Measurements from ENCODE around the gene ROPN1. TPM values are rescaled to one million over a fixed set of nuclear protein-coding genes. Genes with fewer than 3 reads are reported as not detected.
"Not testable (repeated sequence)": the region's sequence is repeated elsewhere in the genome, so short reads cannot be mapped to it uniquely, and the experiment has no call there.

The ROPN1 gene
- total RNA-seq, 2 experiments from 2014 or later = not detected

DNA sequence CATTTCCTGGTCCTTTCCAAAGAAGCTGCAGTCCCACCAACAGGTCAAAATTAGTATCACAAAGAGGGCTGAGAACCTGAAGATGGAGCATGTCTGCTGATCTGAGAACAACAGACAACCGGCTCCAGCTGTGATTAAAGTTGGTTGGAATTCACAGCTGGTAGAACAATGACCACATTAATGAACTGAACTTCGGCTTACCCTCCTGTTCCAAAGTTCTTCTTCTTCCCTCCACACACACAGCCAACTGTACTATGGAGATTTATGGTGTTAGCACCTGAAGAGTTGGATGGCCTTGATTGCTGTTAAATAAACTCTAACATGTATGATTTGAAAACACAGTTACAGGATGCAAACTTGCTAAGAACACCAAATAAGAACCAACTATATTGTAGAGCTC is 27.4 kb upstream of the ROPN1 start:
- ATAC-seq = no peak
- Mint-ChIP-seq H3K4me1 (no peaks in the 10 kb centered on the region), H3K27me3 (peaks cover 41% of the 10 kb centered on the region), H3K27ac (no peak overlapping the region), H3K4me3 (no peak overlapping the region), H3K36me3 (no peaks in the 10 kb centered on the region), H3K9me3 (ENCODE audit: low read depth) (no peaks in the 10 kb centered on the region)
- no peak for DNase-seq
- CTCF ChIA-PET = no interaction called here

- CTCF ChIA-PET = interaction anchor here (1.0 kb wide), 1 partner anchor 62 kb away, joined by 3 read pairs; no protein-coding TSS in a partner anchor
- H3K36me3 Mint-ChIP-seq; H3K27ac Mint-ChIP-seq; ATAC-seq; DNase-seq; H3K4me1 Mint-ChIP-seq; H3K4me3 Mint-ChIP-seq; H3K9me3 Mint-ChIP-seq (ENCODE audit: low read depth): not testable (repeated sequence)
- peaks cover 45% of the 10 kb centered on the region for H3K27me3 Mint-ChIP-seq
Observed at GRCh38 chr3:124017502-124017901, 25.6 kb upstream of the ROPN1 start.

- H3K27me3 Mint-ChIP-seq = peaks cover 50% of the 10 kb centered on the region
- CTCF ChIA-PET = interaction anchor here (1.0 kb wide), 1 partner anchor 63 kb away, joined by 3 read pairs; no protein-coding TSS in a partner anchor
- ATAC-seq = not testable (repeated sequence)
Observed at GRCh38 chr3:124016483-124016882, 24.6 kb upstream of the ROPN1 start.

GRCh38 chr3:124014366-124014942 is 22.5 kb upstream of the ROPN1 start:
- Mint-ChIP-seq H3K27ac (no peak overlapping the region), H3K4me1 (no peaks in the 10 kb centered on the region), H3K27me3 (peaks cover 47% of the 10 kb centered on the region), H3K9me3 (ENCODE audit: low read depth) (no peaks in the 10 kb centered on the region), H3K36me3 (no peaks in the 10 kb centered on the region), H3K4me3 (no peak overlapping the region)
- ATAC-seq = no peak
- CTCF ChIA-PET = no interaction called here
- no peak for DNase-seq

More at GRCh38 chr3:124016483-124016882, 24.6 kb upstream of the ROPN1 start:
- DNase-seq; H3K36me3 Mint-ChIP-seq; H3K27ac Mint-ChIP-seq; H3K4me3 Mint-ChIP-seq; H3K9me3 Mint-ChIP-seq (ENCODE audit: low read depth); H3K4me1 Mint-ChIP-seq: not testable (repeated sequence)

- DNase-seq; ATAC-seq; H3K9me3 Mint-ChIP-seq (ENCODE audit: low read depth); H3K4me3 Mint-ChIP-seq; CTCF ChIA-PET; H3K36me3 Mint-ChIP-seq; H3K27ac Mint-ChIP-seq; H3K4me1 Mint-ChIP-seq: not testable (repeated sequence)
- peaks cover 55% of the 10 kb centered on the region for H3K27me3 Mint-ChIP-seq
Observed at GRCh38 chr3:124008321-124008720, 16.4 kb upstream of the ROPN1 start.

DNA sequence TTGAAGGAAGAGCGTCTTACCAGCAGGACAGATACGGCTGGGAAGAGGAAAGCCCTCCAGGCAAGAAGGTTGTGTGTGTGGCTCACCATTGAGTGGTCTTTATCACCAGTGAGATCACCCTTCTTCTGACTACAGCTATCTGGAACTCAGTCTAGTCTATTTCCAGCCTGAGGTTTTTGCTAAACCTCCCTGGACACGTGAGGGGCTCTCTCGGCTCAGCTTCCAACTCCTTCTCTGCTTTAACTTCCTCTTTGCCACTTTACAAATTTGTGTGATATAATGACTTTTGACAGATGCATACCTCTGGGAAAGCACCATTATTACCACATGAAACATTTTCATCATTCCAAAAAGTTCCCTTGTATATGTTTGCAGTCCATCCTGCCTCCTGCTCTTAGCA is 15.3 kb upstream of the ROPN1 start:
- Mint-ChIP-seq H3K9me3 (ENCODE audit: low read depth) (no peaks in the 10 kb centered on the region), H3K36me3 (no peaks in the 10 kb centered on the region), H3K4me3 (no peak overlapping the region), H3K27me3 (peaks cover 55% of the 10 kb centered on the region), H3K27ac (no peak overlapping the region), H3K4me1 (no peaks in the 10 kb centered on the region)
- no peak for ATAC-seq
- CTCF ChIA-PET = no interaction called here
- DNase-seq = no peak

- peaks cover 66% of the 10 kb centered on the region for H3K27me3 Mint-ChIP-seq
- CTCF ChIA-PET; H3K36me3 Mint-ChIP-seq; H3K9me3 Mint-ChIP-seq (ENCODE audit: low read depth); ATAC-seq; H3K4me1 Mint-ChIP-seq; H3K4me3 Mint-ChIP-seq; H3K27ac Mint-ChIP-seq; DNase-seq: not testable (repeated sequence)
Observed at GRCh38 chr3:124002405-124003079, 10.6 kb upstream of the ROPN1 start.

- H3K4me3 Mint-ChIP-seq; H3K36me3 Mint-ChIP-seq; ATAC-seq; CTCF ChIA-PET; H3K4me1 Mint-ChIP-seq; H3K27ac Mint-ChIP-seq; H3K9me3 Mint-ChIP-seq (ENCODE audit: low read depth); DNase-seq: not testable (repeated sequence)
- H3K27me3 Mint-ChIP-seq = peaks cover 57% of the 10 kb centered on the region
Observed at GRCh38 chr3:124001366-124001765, 9.4 kb upstream of the ROPN1 start.

DNA sequence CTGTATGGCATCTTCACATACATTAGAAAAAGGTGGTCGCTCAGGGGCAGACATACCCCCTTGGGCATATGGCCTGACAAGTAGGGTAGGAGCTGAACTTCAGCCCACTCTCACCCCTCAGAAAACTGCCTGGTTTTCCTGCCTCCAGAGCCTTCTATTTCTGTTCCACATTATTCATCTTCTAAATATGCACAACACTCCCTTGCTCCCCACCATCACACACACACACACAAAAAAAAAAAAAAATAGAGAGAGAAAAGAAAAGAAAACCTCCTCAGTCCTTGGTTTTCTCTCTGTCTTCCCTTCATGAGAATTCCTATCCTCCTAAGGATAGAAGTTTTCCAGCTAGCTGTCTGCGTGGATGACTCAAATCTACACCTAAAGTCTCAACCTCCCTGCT is 5.6 kb upstream of the ROPN1 start:
- CTCF ChIA-PET = no interaction called here
- no peak overlapping the region for H3K27ac Mint-ChIP-seq
- no peaks in the 10 kb centered on the region for H3K4me1 Mint-ChIP-seq
- H3K9me3 Mint-ChIP-seq (ENCODE audit: low read depth) = no peaks in the 10 kb centered on the region
- H3K36me3 Mint-ChIP-seq = no peaks in the 10 kb centered on the region
- DNase-seq = no peak
- ATAC-seq = no peak
- no peak overlapping the region for H3K4me3 Mint-ChIP-seq
- H3K27me3 Mint-ChIP-seq = peaks cover 29% of the 10 kb centered on the region

DNA sequence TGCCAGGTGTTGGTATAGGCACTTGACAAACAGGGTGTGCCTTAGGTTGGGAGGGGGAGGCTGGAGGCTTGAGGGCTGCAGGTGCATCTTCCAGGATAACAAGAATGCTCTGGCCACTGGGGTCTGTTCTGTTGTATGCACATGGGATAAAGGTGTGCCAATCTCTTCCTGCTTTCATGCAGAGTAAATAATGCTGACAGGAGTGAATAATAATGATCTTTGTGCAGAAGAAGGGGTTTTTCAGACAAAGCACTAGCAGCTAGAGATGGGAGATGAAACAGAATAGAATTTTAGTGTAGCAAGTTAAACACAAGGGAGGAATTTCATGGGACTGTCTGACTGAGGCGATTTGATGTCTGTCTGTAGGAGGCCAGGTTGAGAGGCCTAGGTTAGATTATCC is 1.9 kb upstream of the ROPN1 start:
- Mint-ChIP-seq H3K9me3 (ENCODE audit: low read depth) (no peaks in the 10 kb centered on the region), H3K27ac (no peak overlapping the region), H3K27me3 (peaks cover 37% of the 10 kb centered on the region), H3K4me1 (no peaks in the 10 kb centered on the region), H3K36me3 (no peaks in the 10 kb centered on the region), H3K4me3 (no peak overlapping the region)
- DNase-seq (no peak), ATAC-seq (no peak)
- CTCF ChIA-PET = interaction anchor here (0.8 kb wide), 1 partner anchor 65 kb away, joined by 4 read pairs; no protein-coding TSS in a partner anchor

DNA sequence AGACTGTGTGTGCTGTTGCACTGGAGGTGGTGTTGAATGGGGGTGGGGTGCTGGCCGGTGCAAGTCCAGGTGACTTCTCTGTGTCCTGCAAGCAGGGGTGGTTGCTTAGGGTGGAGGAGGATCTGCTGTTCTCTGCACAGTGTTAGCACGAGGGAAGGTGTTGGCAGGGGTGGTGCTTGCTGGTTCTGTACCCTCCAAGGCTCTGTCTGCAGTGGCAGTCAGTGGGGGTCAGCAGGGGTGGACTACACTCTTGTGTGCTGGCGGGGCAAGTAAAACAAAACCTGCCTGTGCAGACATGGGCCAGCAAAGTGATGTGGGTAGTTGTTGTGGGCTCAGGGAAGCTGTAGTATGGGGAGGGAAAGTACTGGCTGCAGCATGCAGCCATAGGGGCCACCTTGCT is 5.5 kb downstream of the ROPN1 start:
- CTCF ChIA-PET = no interaction called here
- ATAC-seq = no peak
- Mint-ChIP-seq H3K27ac (no peak overlapping the region), H3K9me3 (ENCODE audit: low read depth) (no peaks in the 10 kb centered on the region), H3K27me3 (peaks cover 65% of the 10 kb centered on the region), H3K36me3 (no peaks in the 10 kb centered on the region), H3K4me1 (no peaks in the 10 kb centered on the region), H3K4me3 (no peak overlapping the region)
- DNase-seq = no peak

- Mint-ChIP-seq H3K27ac (no peak overlapping the region), H3K4me3 (no peak overlapping the region), H3K36me3 (no peaks in the 10 kb centered on the region), H3K4me1 (no peaks in the 10 kb centered on the region), H3K9me3 (ENCODE audit: low read depth) (no peaks in the 10 kb centered on the region), H3K27me3 (peaks cover 66% of the 10 kb centered on the region)
- CTCF ChIA-PET = no interaction called here
- no peak for DNase-seq
- no peak for ATAC-seq
Observed at GRCh38 chr3:123984957-123985356, 7.0 kb downstream of the ROPN1 start.

- CTCF ChIA-PET = no interaction called here
- no peak overlapping the region for H3K4me3 Mint-ChIP-seq
Observed at GRCh38 chr3:123984350-123984749, 7.6 kb downstream of the ROPN1 start.

GRCh38 chr3:123981317-123981716 is 10.6 kb downstream of the ROPN1 start:
- CTCF ChIA-PET = interaction anchor here (0.7 kb wide), 1 partner anchor 258 kb away, joined by 3 read pairs; no protein-coding TSS in a partner anchor
- H3K27me3 Mint-ChIP-seq = peaks cover 53% of the 10 kb centered on the region
- not testable (repeated sequence) for H3K9me3 Mint-ChIP-seq (ENCODE audit: low read depth); H3K4me1 Mint-ChIP-seq; DNase-seq; H3K27ac Mint-ChIP-seq; ATAC-seq; H3K4me3 Mint-ChIP-seq; H3K36me3 Mint-ChIP-seq

More at GRCh38 chr3:123984350-123984749, 7.6 kb downstream of the ROPN1 start:
- DNase-seq (no peak), ATAC-seq (no peak)
- Mint-ChIP-seq H3K27ac (no peak overlapping the region), H3K27me3 (peaks cover 65% of the 10 kb centered on the region), H3K9me3 (ENCODE audit: low read depth) (no peaks in the 10 kb centered on the region), H3K36me3 (no peaks in the 10 kb centered on the region), H3K4me1 (no peaks in the 10 kb centered on the region)

Data from activated CD8-positive, alpha-beta memory T cell treated with anti-CD3 and anti-CD28 coated beads, Interleukin-2, amount 10 ng/mL, durations not matched to agents 7 days and 5 days (primary cell).